Erythroblast (primary cell): Measurements from ENCODE around the gene NTF3.

Experiments used
- DNase-seq, 2 experiments: peaks; one replicate each; lab custom pipeline; 2025; lab: John Stamatoyannopoulos, UW
- GATA1 ChIP-seq: IDR thresholded peaks from 2 replicates; pipeline ENCODE4 v1.6.1; 2011; ENCODE audit warnings: low read depth, mild to moderate bottlenecking, control low read depth, low read length, moderate library complexity
- POLR2A ChIP-seq: IDR thresholded peaks from 2 replicates; pipeline ENCODE4 v1.6.1; 2011; ENCODE audit warnings: mild to moderate bottlenecking, low read length

The NTF3 gene

DNA sequence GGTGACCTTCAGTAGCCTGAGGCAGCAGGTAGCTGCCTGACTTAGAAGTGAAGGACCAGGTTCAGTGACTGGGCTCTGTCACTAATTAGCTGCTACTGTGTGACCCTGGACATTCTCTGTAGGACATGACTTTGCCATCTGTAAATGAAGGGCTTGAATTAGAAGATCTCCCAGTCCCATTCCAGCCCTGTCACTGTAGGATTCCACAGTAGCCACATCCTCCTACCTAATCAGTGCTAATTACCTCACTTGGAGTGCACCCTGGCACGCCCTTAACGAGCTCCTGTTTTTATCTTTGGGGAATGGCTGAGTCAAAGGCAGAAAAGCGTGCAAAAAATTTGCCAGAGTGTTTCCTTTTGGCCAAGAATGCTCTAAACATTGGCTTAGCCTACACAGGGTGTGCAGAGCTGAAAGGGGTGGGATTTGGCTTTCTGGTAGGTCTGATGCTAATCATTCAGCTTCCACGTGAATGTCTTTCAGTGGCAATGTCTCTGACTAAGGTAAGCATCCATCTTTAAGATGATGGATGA, 6.8 kb downstream of the NTF3 start:
- no peak for DNase-seq

DNA sequence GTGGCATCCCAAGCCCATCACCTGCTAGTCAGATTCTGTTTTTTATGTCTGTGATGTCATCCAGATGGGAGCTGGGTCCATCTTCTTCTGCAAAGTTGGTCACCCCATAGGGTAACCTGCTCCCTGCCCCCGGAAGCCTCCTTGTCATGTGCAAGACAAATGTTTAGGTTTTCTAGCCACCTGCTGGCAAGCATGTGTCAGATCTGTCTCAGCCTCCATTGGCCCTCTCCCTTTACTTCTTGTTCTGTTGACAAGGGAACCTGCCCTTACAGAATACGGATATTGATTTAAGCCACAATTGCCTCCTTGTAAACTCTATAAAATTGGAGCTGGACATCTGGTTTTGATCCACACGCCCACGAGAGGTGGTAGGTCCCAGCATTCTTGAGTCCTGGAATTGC, 7.5 kb downstream of the NTF3 start:
- no peak for DNase-seq
- TF ChIP-seq GATA1 (no peak), POLR2A (no peak)

More for the DNA sequence above, 6.8 kb downstream of the NTF3 start:
- TF ChIP-seq POLR2A, result no peak

DNA sequence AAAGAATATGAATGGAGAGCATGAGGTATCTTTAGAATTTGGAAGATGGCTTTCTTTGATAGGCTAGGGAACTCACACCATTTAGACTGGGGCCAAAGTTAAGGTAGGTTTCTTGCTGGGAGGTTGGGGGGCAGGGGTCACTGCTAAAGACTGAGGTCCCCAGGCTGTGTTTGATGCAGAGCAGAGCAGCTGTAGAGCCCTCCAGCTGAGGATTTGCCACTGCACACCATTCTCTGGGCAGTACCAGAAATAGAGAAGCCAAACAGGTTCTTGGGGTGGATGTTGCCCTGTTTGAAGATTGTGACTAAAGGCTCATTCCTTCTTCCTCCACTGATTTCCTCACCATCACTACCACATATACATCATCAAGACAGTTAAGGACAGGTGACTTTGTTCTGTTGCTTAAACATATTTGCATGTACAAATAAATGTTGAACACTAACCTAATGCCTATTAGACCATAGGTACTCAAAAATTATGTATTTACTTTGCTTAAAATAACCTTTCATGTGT, 7.9 kb downstream of the NTF3 start:
- DNase-seq, result no peak
- TF ChIP-seq POLR2A (no peak), GATA1 (no peak)

DNA sequence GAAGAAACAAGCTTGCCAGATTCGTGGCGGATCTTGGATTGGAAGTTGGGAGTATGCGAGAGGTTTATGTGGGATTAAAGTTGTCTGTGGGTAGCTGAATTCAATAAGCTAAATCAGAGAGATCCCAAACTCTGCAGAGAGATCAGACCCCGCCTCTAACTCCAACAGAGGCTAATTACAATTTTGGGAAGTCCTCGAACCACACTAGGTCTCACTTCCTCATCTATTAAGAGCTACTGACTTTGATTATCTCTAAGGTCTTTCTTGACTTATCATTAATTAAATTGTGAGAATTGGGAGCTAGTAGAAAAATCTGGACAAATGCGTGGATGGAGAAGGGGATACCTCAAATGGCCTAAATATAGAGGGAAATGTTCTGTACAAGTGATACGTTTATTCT, 9.1 kb downstream of the NTF3 start:
- DNase-seq, result no peak
- no peak for TF ChIP-seq GATA1
- no peak for TF ChIP-seq POLR2A

DNA sequence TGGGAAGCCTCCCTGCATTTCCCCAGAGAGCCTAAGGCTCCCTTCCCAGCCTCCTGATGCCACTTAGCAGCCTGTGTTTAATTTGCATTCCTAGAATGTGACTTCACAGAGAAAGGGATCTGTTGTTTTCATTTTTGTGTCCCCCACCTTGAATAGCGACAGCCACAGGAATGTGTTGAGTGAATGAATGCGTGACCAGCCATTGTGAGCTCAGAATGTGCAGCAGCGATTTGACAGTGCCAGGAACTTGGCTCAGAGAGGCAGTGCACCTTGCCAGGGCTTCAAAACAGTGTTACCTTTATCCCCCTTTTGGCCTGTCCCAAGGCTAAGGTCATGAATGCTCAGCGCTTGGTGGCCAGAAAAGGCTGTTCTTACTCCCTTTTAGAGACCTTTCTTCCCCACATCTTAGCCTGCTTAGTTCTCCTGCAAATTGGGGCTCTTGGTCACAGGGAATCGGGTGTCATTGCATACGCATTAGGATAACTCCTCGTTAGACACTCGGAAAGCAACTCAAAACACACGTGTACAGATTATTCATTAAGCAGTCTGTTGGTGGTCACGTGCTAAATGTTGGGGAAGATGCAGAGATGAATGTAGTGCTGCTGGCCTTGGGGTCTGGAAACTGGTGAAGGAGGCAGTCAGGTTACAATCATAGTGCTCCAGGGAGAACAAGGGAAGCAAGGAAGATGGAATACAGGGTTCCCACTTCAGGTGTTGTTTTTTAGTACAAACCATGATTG, 9.8 kb downstream of the NTF3 start:
- no peak for DNase-seq
- TF ChIP-seq POLR2A (no peak), GATA1 (no peak)

DNA sequence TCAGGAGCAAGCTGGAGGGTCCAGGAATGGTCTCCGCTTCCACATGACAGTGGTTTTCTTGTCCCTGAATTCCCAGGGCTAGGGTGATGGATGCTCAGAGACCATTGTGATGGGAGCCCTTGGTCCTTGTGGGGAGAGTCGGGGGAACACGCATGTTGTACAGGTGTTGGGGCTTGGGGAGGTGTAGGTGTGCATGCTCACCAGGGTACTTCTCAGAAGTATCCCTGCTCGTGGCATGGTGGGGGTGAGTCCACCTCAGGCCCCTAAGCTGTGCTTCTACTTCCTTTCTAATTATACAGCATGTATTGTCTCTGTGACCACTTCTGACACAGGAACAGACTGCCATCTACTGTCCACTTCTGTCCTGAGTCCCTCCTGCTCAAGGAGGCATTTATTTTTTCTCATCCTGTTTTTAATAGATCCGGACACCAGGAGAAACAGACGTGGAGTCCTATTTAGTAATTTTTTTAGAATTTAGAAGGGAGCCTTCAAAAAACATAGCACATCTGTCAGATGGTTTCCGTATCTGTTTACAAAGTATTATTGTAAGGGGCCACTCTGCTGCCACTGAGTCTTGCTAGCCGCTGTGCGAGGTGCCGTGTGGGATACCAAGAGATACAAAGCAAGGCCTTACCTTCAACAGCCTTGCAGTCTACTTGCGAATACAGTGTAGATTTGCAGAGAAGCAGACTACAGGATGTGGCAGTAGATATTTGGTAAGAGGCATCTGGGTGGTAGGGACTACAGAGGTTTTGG, 10.5 kb downstream of the NTF3 start:
- TF ChIP-seq GATA1 (no peak), POLR2A (no peak)
- DNase-seq, result peak; percentile 41 to 59

DNA sequence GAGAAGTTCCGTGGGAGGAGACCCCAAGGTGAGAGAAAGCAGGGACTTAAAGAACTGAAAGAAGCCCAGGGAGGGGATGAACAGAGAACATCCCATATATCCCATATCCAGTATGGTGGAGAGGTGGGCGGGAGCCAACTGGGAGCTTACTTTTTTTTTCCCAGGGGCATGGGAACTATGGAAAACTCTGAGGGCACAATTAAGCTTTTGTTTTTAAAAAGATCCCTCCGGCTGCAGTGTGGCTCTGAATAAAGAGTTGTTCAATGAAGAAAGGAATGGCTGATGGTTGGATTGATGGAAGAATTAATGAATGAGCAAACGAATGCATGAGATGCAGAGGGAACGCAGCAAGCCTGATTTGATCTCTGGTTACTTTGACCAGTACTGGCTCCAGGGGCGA, 12.6 kb downstream of the NTF3 start:
- TF ChIP-seq GATA1 (no peak), POLR2A (no peak)
- no peak for DNase-seq

DNA sequence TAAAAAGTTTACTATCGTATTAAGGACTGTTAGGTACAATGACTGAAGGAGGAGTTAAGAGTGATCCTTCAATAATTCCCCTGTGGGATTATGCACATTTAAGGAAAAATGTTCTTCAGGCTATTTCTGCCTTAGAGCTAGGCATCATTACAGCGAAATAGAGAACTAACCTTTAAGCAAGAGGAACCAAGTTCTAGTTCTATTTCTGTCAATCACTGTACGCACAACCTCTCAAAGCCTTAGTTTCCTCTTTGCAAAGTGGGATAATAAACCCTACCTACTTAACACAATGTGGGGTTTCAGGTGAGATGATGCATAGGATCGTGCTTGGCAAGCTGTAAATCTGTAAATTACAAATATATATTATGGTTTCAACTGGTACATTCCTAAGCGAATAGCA, 15.4 kb downstream of the NTF3 start:
- no peak for DNase-seq
- TF ChIP-seq GATA1 (no peak), POLR2A (no peak)

DNA sequence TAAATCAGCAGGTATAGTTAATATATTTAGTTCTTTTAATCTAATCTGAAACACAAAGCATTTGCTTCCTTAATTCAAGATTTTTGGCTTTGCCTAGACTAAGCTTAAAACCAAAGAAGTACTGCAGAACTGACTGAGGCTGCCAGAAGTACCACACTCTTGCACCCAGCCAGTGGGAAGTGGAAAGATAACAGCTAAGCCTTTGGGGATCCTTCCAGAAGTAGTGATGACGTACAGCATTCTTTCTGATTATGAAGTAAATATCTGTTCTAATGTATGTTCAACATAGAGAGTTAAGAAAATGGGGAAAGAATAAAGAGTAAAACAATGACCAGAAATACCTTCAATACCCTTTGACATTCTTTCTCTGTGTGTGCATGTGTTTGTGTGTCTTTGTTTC, 19.3 kb downstream of the NTF3 start:
- no peak for TF ChIP-seq POLR2A
- TF ChIP-seq GATA1, result no peak
- DNase-seq, result no peak

DNA sequence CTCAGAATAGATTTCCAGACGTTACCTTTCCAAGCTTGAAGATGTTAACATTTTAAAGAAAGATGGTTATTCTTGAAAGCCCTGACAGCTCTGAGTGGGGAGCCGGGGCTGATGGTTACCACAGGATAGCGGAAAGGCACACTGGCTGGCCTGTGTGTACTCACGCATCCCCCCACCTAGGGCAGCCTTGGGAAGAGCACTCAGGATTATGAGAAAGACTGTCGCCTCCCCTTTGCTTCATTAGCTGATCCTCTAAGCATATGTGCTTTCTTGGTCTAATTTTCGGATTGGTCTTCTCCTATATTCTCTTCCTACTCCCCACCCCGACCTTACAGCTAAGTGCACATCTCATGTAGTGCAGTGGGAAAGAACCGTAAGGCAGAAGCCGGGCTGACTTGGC, 20.7 kb downstream of the NTF3 start:
- no peak for DNase-seq
- TF ChIP-seq GATA1 (no peak), POLR2A (no peak)

DNA sequence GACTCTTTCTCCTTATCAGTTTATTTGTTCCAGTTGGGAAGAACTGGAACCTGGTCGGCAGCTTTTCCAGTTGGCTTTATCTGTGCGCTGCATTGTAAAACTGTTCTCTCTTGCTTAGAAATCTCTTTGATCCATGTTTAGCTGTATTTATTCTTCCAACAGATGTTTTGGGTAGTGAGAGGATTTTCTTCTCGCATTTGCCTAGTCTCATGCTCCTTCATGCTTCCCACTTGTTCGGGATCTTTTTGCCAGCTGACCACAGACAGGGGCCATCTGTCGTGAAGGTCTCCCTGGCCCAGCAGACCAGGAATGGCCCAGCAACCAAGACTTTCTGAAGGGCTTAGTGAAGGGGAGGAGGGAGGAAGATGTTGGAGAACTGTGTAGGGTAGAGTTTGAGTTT, 21.6 kb downstream of the NTF3 start:
- DNase-seq, result no peak
- TF ChIP-seq POLR2A (no peak), GATA1 (no peak)

DNA sequence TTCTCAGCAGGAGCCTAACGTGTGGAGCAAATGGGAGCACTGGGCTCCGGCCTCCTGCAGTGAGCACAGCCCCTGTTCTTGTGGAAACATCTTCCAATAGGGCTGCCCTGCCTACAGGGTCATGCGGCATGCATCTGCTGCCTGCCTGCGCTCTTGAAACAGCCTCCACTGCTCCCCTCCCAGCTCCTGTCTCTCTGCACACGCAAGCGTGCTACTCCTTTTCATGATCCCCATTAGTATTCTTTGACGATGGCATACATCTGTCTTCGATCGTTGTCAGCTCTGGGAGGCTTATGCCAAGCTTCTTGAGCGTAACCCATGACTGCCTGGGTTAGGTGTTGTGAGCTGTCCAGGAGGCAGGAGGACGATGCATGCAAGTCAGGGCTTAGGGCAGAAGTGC, 23.1 kb downstream of the NTF3 start:
- DNase-seq, result no peak
- TF ChIP-seq GATA1 (no peak), POLR2A (no peak)

DNA sequence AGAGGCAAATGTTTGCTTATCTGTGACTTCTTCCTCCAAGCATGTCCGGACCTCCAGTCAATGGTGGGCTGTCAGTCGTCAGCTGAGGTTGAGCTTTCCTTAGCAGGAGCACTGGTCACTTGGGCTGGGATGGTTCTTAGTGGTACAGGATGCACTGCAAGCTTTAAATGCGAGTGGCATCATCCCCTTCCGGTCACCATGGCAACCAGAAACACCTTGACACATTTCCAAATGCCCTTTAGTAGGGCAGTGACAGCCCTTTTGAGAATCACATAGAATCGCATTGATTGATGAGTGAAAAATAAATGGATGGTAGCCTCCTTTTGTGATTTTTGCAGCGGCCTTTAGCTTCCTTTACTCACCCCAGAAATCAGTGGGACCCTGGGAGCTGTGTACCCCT, 24.1 kb downstream of the NTF3 start:
- TF ChIP-seq POLR2A, result no peak
- no peak for TF ChIP-seq GATA1
- no peak for DNase-seq

DNA sequence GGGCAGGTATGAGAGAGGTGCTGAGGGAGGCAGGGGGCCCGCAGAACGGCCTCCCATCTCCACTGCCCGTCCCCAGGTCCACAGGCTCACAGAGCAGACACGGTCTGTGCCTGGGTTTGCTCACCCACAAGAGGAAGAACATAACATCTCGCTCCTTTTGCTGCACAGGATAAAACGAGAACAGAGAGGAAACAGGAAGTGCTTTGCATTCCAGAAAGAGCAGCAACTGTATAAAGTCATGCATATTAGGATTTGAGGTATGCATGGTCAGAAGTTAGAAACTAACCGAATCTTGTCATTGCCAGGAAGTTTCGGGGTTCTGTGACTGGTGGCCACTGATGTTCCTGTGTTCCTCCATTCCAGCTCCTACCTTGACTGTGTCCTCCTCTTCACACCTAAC, 25.0 kb downstream of the NTF3 start:
- DNase-seq, result no peak
- TF ChIP-seq POLR2A (no peak), GATA1 (no peak)
